H9 (cell line): ENCODE measurements around the gene ST14. TPM values are rescaled to one million over a fixed set of nuclear protein-coding genes. Genes with fewer than 3 reads are reported as not detected.

Experiments
- DNase-seq: peaks from one replicate; pipeline ENCODE4 v3.0.0-alpha.2; 2017
- H2AFZ ChIP-seq: one replicate; pipeline ENCODE4 v1.6.1; 2013; ENCODE audit warnings: mild to moderate bottlenecking, low read length, control low read depth, moderate library complexity
- H2AK5ac ChIP-seq: 2 replicates; pipeline ENCODE4 v1.6.1; 2013; ENCODE audit warnings: low read length, control low read depth, mixed read lengths; ENCODE audit not compliant: insufficient read length
- H2BK120ac ChIP-seq: one replicate; pipeline ENCODE4 v1.6.1; 2013; ENCODE audit warnings: low read depth, mild to moderate bottlenecking, low read length, control low read depth, inconsistent platforms; ENCODE audit not compliant: poor library complexity, severe bottlenecking
- H2BK12ac ChIP-seq: 2 replicates; pipeline ENCODE4 v1.6.1; 2013; ENCODE audit warnings: low read length, control low read depth, mixed read lengths, low read depth; ENCODE audit not compliant: insufficient read length
- H2BK15ac ChIP-seq: 2 replicates; pipeline ENCODE4 v1.6.1; 2013; ENCODE audit warnings: low read depth, low read length, control low read depth
- H2BK20ac ChIP-seq: one replicate; pipeline ENCODE4 v1.6.1; 2013; ENCODE audit warnings: low read depth, mild to moderate bottlenecking, low read length, control low read depth, inconsistent platforms; ENCODE audit not compliant: poor library complexity, severe bottlenecking
- H2BK5ac ChIP-seq: 2 replicates; pipeline ENCODE4 v1.6.1; 2013; ENCODE audit warnings: low read length, control low read depth, mixed read lengths; ENCODE audit not compliant: insufficient read length
- H3K14ac ChIP-seq: 2 replicates; pipeline ENCODE4 v1.6.1; 2013; ENCODE audit warnings: low read length, control low read depth; ENCODE audit not compliant: insufficient read depth
- H3K18ac ChIP-seq: 2 replicates; pipeline ENCODE4 v1.6.1; 2013; ENCODE audit warnings: low read depth, mild to moderate bottlenecking, mixed read lengths, low read length, control low read depth; ENCODE audit not compliant: insufficient read length
- H3K23ac ChIP-seq: 2 replicates; pipeline ENCODE4 v1.6.1; 2013; ENCODE audit warnings: low read length, control low read depth, mixed read lengths, low read depth; ENCODE audit not compliant: insufficient read length
- H3K23me2 ChIP-seq: 2 replicates; pipeline ENCODE4 v1.6.1; 2013; ENCODE audit warnings: low read depth, mild to moderate bottlenecking, mixed read lengths, low read length, control low read depth; ENCODE audit not compliant: insufficient read length, poor library complexity, severe bottlenecking
- H3K27ac ChIP-seq: 2 replicates; pipeline ENCODE4 v1.5.1; 2013; ENCODE audit warnings: low read length, control low read depth, mixed read lengths, low read depth; ENCODE audit not compliant: insufficient read length
- H3K27me3 ChIP-seq: 2 replicates; pipeline ENCODE4 v1.6.1; 2013; ENCODE audit warnings: low read length, control low read depth, inconsistent platforms; ENCODE audit not compliant: insufficient read depth
- H3K4ac ChIP-seq: 2 replicates; pipeline ENCODE4 v1.6.1; 2013; ENCODE audit warnings: low read depth, mild to moderate bottlenecking, control low read depth, inconsistent platforms, low read length, moderate library complexity
- H3K4me1 ChIP-seq: 2 replicates; pipeline ENCODE4 v1.6.1; 2013; ENCODE audit warnings: low read length, control low read depth, inconsistent platforms; ENCODE audit not compliant: insufficient read depth
- H3K4me2 ChIP-seq: 2 replicates; pipeline ENCODE4 v1.6.1; 2013; ENCODE audit warnings: low read length, control low read depth, mixed read lengths; ENCODE audit not compliant: insufficient read length, insufficient read depth
- H3K56ac ChIP-seq: 2 replicates; pipeline ENCODE4 v1.6.1; 2013; ENCODE audit warnings: low read depth, mild to moderate bottlenecking, mixed read lengths, low read length, control low read depth; ENCODE audit not compliant: insufficient read length
- H3K79me1 ChIP-seq: 2 replicates; pipeline ENCODE4 v1.6.1; 2013; ENCODE audit warnings: low read depth, mild to moderate bottlenecking, moderate library complexity, low read length, control low read depth, inconsistent platforms; ENCODE audit not compliant: insufficient read depth, poor library complexity, severe bottlenecking
- H3K79me2 ChIP-seq: 2 replicates; pipeline ENCODE4 v1.6.1; 2013; ENCODE audit warnings: low read length, control low read depth, inconsistent platforms; ENCODE audit not compliant: insufficient read depth
- H3K9ac ChIP-seq: 2 replicates; pipeline ENCODE4 v1.6.1; 2013; ENCODE audit warnings: low read length, control low read depth, mixed read lengths; ENCODE audit not compliant: insufficient read length; ENCODE audit errors: extremely low read depth
- H3K9me3 ChIP-seq: one replicate; pipeline ENCODE4 v1.6.1; 2013; ENCODE audit warnings: low read depth, low read length, inconsistent platforms; ENCODE audit not compliant: control insufficient read depth
- H3T11ph ChIP-seq: one replicate; pipeline ENCODE4 v1.6.1; 2013; ENCODE audit warnings: mild to moderate bottlenecking, low read length, control low read depth, inconsistent platforms
- H4K20me1 ChIP-seq: one replicate; pipeline ENCODE4 v1.6.1; 2013; ENCODE audit not compliant: control insufficient read depth, insufficient read length, insufficient read depth
- H4K5ac ChIP-seq: 2 replicates; pipeline ENCODE4 v1.6.1; 2013; ENCODE audit warnings: low read depth, mild to moderate bottlenecking, mixed read lengths, low read length, control low read depth; ENCODE audit not compliant: insufficient read length
- H4K8ac ChIP-seq: replicated peaks from 2 replicates; pipeline ENCODE4 v1.6.1; 2013; ENCODE audit warnings: low read length, control low read depth, mixed read lengths, low read depth; ENCODE audit not compliant: insufficient read length
- H4K91ac ChIP-seq: 2 replicates; pipeline ENCODE4 v1.6.1; 2013; ENCODE audit warnings: low read depth, mild to moderate bottlenecking, moderate library complexity, mixed read lengths, low read length, control low read depth; ENCODE audit not compliant: insufficient read length
- H3K27ac Mint-ChIP-seq, 3 experiments: 2 replicates in 2 of 3; 3 replicates in 1 of 3; pipeline ENCODE4 v1.8.0; 2020 to 2021; ENCODE audit warnings: mixed read lengths in 3 of 3, mild to moderate bottlenecking in 1 of 3, moderate library complexity in 1 of 3
- H3K27me3 Mint-ChIP-seq: 2 replicates; pipeline ENCODE4 v1.8.0; 2021; ENCODE audit warnings: low read depth, mild to moderate bottlenecking, moderate library complexity, mixed read lengths
- H3K36me3 Mint-ChIP-seq, 3 experiments: 2 replicates in 2 of 3; 3 replicates in 1 of 3; pipeline ENCODE4 v1.8.0; 2020 to 2021; ENCODE audit warnings: low read depth in 3 of 3, mixed read lengths in 3 of 3; ENCODE audit not compliant: insufficient read depth in 1 of 3
- H3K4me1 Mint-ChIP-seq, 2 experiments: 2 replicates each; pipeline ENCODE4 v1.8.0; 2020; ENCODE audit warnings: mixed read lengths in 2 of 2
- H3K4me3 Mint-ChIP-seq, 2 experiments: 2 replicates in 1 of 2; 3 replicates in 1 of 2; pipeline ENCODE4 v1.8.0; 2020 to 2021; ENCODE audit warnings: mild to moderate bottlenecking in 2 of 2, mixed read lengths in 2 of 2, moderate library complexity in 1 of 2
- H3K9me3 Mint-ChIP-seq, 2 experiments: 2 replicates in 1 of 2; 3 replicates in 1 of 2; pipeline ENCODE4 v1.8.0; 2020; ENCODE audit warnings: mild to moderate bottlenecking in 2 of 2, mixed read lengths in 2 of 2, moderate library complexity in 1 of 2
- WGBS: extraction: QIAGEN DNeasy Blood & Tissue Kit; methylation state at CpG from one replicate; pipeline ENCODE4 v1.1.7; 2013; ENCODE audit warnings: missing lambda C conversion rate, low lambda C conversion rate, mixed read lengths; ENCODE audit not compliant: insufficient read length; ENCODE audit errors: extremely low coverage; 5-methylcytosine and 5-hydroxymethylcytosine counted together
- total RNA-seq: library from RNA; stranded (reverse); gene quantifications from 2 replicates; pipeline ENCODE4 v1.2.1, GENCODE V29; 2021
- TF ChIP-seq, protein P1 (sequence below): fragments of 200-600 bp; sonication (generic); conservative IDR thresholded peaks from 3 replicates; pipeline ENCODE4 v1.8.0; 2021; ENCODE audit warnings: antibody characterized with exemption, mild to moderate bottlenecking

The ST14 gene
- total RNA-seq, 1 experiment from 2014 or later, result 22.4 TPM

DNA sequence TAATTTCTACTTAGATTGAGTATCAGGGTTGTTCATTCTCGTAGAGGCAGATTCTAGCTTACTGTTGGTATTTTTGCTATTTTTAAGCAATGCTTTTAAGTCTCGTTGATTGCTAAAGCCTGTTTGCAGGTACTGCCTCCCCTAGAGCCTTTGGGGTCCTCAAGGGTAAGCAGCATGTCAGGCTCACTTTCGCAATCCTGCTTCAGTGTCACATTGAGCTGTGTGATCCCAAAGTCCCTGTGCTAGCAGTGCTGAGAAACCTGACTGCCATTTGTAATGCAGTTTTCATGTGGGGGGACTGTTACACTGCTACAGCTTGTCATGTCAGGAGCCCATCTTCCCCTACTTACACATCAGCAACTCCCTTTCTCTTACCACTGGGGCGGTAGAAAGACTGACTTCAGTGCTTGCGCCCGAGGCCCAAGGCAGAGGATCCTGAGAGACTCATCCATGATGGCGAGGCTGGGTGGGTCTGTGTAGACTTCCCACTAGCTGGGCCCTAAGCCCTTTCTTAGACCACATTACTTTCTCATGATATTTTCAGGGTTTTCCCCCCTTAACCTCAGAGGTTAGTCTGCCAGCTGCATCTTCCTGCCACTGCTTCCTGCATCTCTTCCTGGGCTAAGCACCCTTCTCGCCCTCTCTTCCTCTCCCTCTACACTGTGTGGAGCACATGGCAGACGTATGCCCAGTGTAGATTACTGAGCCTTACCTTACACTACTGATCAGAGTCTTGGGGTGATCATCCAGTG, 40.8 kb upstream of the ST14 start:
- Histone ChIP-seq H2BK120ac (no peak overlapping the region), H2BK20ac (no peak overlapping the region), H3K56ac (no peak overlapping the region), H2BK5ac (no peak overlapping the region), H2BK12ac (no peak overlapping the region), H2AK5ac (no peak overlapping the region), H3K14ac (no peak overlapping the region), H3K4me1 (peaks cover 4% of the 10 kb centered on the region), H4K91ac (no peak overlapping the region), H3K4ac (no peak overlapping the region), H3T11ph (no peak overlapping the region), H4K20me1 (peaks cover 4% of the 10 kb centered on the region), H2BK15ac (no peak overlapping the region), H3K23ac (no peak overlapping the region), H4K8ac (no peak overlapping the region), H2AFZ (no peak overlapping the region), H4K5ac (no peak overlapping the region), H3K4me2 (no peak overlapping the region), H3K79me2 (peaks cover 2% of the 10 kb centered on the region; the same call in 1 of the 2 replicates), H3K79me1 (no peaks in the 10 kb centered on the region), H3K9me3 (no peaks in the 10 kb centered on the region), H3K9ac (no peak overlapping the region), H3K27me3 (no peaks in the 10 kb centered on the region), H3K27ac (no peak overlapping the region), H3K18ac (no peak overlapping the region), H3K23me2 (no peaks in the 10 kb centered on the region)
- no peak overlapping the region for H3K4me3 Mint-ChIP-seq
- H3K27ac Mint-ChIP-seq, result peak overlapping the region in 1 of 3 experiments; percentile 84; a peak in 3 of 7 replicates
- peaks cover 33 to 44% (median 43%) of the 10 kb centered on the region in 3 experiments; a peak in 6 of 7 replicates for H3K36me3 Mint-ChIP-seq
- no peaks in the 10 kb centered on the region for H3K9me3 Mint-ChIP-seq
- H3K4me1 Mint-ChIP-seq, result peaks cover 16 to 18% of the 10 kb centered on the region in 2 experiments
- H3K27me3 Mint-ChIP-seq, result no peaks in the 10 kb centered on the region
- no peak for DNase-seq
- no CpG with 5 or more reads among the region's 9 CpGs for WGBS
- TF ChIP-seq, protein P1, sequence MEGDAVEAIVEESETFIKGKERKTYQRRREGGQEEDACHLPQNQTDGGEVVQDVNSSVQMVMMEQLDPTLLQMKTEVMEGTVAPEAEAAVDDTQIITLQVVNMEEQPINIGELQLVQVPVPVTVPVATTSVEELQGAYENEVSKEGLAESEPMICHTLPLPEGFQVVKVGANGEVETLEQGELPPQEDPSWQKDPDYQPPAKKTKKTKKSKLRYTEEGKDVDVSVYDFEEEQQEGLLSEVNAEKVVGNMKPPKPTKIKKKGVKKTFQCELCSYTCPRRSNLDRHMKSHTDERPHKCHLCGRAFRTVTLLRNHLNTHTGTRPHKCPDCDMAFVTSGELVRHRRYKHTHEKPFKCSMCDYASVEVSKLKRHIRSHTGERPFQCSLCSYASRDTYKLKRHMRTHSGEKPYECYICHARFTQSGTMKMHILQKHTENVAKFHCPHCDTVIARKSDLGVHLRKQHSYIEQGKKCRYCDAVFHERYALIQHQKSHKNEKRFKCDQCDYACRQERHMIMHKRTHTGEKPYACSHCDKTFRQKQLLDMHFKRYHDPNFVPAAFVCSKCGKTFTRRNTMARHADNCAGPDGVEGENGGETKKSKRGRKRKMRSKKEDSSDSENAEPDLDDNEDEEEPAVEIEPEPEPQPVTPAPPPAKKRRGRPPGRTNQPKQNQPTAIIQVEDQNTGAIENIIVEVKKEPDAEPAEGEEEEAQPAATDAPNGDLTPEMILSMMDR, result no peak
